Subcutaneous abdominal adipose tissue (tissue), 5 donors: ENCODE measurements around the gene WARS2.

Experiments used
- H3K27ac ChIP-seq: one replicate; pipeline ENCODE4 v1.7.0; 2013; ENCODE audit warnings: low read depth, mild to moderate bottlenecking, inconsistent platforms, low read length, moderate library complexity
- H3K27me3 ChIP-seq, 5 donors: one replicate each; pipeline ENCODE4 v1.7.0; 2013; ENCODE audit warnings: low read length in 5 of 5, inconsistent platforms in 1 of 5; ENCODE audit not compliant: control insufficient read depth in 5 of 5, insufficient read depth in 4 of 5
- H3K36me3 ChIP-seq, 5 donors: one replicate each; pipeline ENCODE4 v1.7.0; 2013; ENCODE audit warnings: low read length in 5 of 5; ENCODE audit not compliant: control insufficient read depth in 5 of 5, insufficient read depth in 5 of 5
- H3K4me1 ChIP-seq, 5 donors: one replicate each; pipeline ENCODE4 v1.7.0; 2013; ENCODE audit warnings: low read length in 5 of 5, mild to moderate bottlenecking in 3 of 5, moderate library complexity in 1 of 5; ENCODE audit not compliant: control insufficient read depth in 5 of 5, insufficient read depth in 5 of 5
- H3K4me3 ChIP-seq, 5 donors: one replicate each; pipeline ENCODE4 v1.7.0; 2013; ENCODE audit warnings: low read length in 5 of 5, low read depth in 1 of 5
- H3K9ac ChIP-seq, 5 donors: one replicate each; pipeline ENCODE4 v1.7.0; 2013; ENCODE audit warnings: low read length in 5 of 5, mild to moderate bottlenecking in 4 of 5, moderate library complexity in 3 of 5
- H3K9me3 ChIP-seq, 5 donors: one replicate each; pipeline ENCODE4 v1.7.0; 2013; ENCODE audit warnings: low read length in 5 of 5; ENCODE audit not compliant: control insufficient read depth in 5 of 5
- donor health status: healthy.
- donor health status: healthy.
- donor health status: healthy.
- donor health status: healthy.
- donor health status: healthy.

Gene WARS2

GRCh38 chr1:119048624-119049404 lies 91.6 kb downstream of the WARS2 start:
- Histone ChIP-seq H3K4me3 (no peak overlapping the region), H3K4me1 (peaks cover 0 to 13% (median 9%) of the 10 kb centered on the region in 5 donors), H3K27me3 (no peaks in the 10 kb centered on the region), H3K36me3 (peaks cover 0 to 13% (median 4%) of the 10 kb centered on the region in 5 donors), H3K9me3 (no peaks in the 10 kb centered on the region), H3K27ac (no peak overlapping the region), H3K9ac (no peak overlapping the region)

GRCh38 chr1:119046785-119047438 lies 93.5 kb downstream of the WARS2 start:
- Histone ChIP-seq H3K4me3 (peak overlapping the region in 1 of 5 donors; percentile 0), H3K27ac (peak overlapping the region; percentile 38), H3K9me3 (no peaks in the 10 kb centered on the region), H3K36me3 (peaks cover 4 to 14% (median 8%) of the 10 kb centered on the region in 5 donors), H3K27me3 (no peaks in the 10 kb centered on the region), H3K9ac (peak overlapping the region in 1 of 5 donors; percentile 22), H3K4me1 (peaks cover 0 to 13% (median 9%) of the 10 kb centered on the region in 5 donors)

- Histone ChIP-seq H3K27ac (peak overlapping the region; percentile 38), H3K27me3 (no peaks in the 10 kb centered on the region), H3K36me3 (peaks cover 4 to 17% (median 9%) of the 10 kb centered on the region in 5 donors), H3K9ac (no peak overlapping the region), H3K4me1 (peaks cover 0 to 13% (median 9%) of the 10 kb centered on the region in 5 donors), H3K4me3 (no peak overlapping the region), H3K9me3 (no peaks in the 10 kb centered on the region)
Measured at GRCh38 chr1:119046429-119046784, 94.0 kb downstream of the WARS2 start.

GRCh38 chr1:119045096-119045746 lies 95.2 kb downstream of the WARS2 start:
- Histone ChIP-seq H3K4me3 (no peak overlapping the region), H3K27ac (no peak overlapping the region)

GRCh38 chr1:119040906-119041305 lies 99.5 kb downstream of the WARS2 start:
- Histone ChIP-seq H3K27me3 (no peaks in the 10 kb centered on the region), H3K9ac (no peak overlapping the region), H3K4me3 (no peak overlapping the region), H3K36me3 (peaks cover 4 to 21% (median 9%) of the 10 kb centered on the region in 5 donors), H3K9me3 (no peaks in the 10 kb centered on the region), H3K4me1 (peaks cover 0 to 4% (median 0%) of the 10 kb centered on the region in 5 donors), H3K27ac (no peak overlapping the region)

More at GRCh38 chr1:119045096-119045746, 95.2 kb downstream of the WARS2 start:
- Histone ChIP-seq H3K9me3 (no peaks in the 10 kb centered on the region), H3K4me1 (peaks cover 0 to 14% (median 13%) of the 10 kb centered on the region in 5 donors), H3K36me3 (peaks cover 4 to 17% (median 9%) of the 10 kb centered on the region in 5 donors), H3K27me3 (no peaks in the 10 kb centered on the region), H3K9ac (no peak overlapping the region)

GRCh38 chr1:119040489-119040888 lies 100.0 kb downstream of the WARS2 start:
- H3K9ac ChIP-seq = no peak overlapping the region
- H3K9me3 ChIP-seq = no peaks in the 10 kb centered on the region
- H3K4me3 ChIP-seq = no peak overlapping the region
- peaks cover 0 to 4% (median 0%) of the 10 kb centered on the region in 5 donors for H3K4me1 ChIP-seq
- peaks cover 4 to 24% (median 9%) of the 10 kb centered on the region in 5 donors for H3K36me3 ChIP-seq
- H3K27ac ChIP-seq = no peak overlapping the region
- H3K27me3 ChIP-seq = no peaks in the 10 kb centered on the region

- Histone ChIP-seq H3K27ac (no peak overlapping the region), H3K4me1 (peaks cover 0 to 4% (median 0%) of the 10 kb centered on the region in 5 donors), H3K36me3 (peaks cover 2 to 15% (median 7%) of the 10 kb centered on the region in 5 donors), H3K4me3 (no peak overlapping the region), H3K27me3 (no peaks in the 10 kb centered on the region), H3K9me3 (no peaks in the 10 kb centered on the region), H3K9ac (no peak overlapping the region)
Measured at GRCh38 chr1:119038363-119038762, 102.1 kb downstream of the WARS2 start.

- H3K36me3 ChIP-seq = peaks cover 12 to 29% (median 19%) of the 10 kb centered on the region in 5 donors
- no peaks in the 10 kb centered on the region for H3K4me1 ChIP-seq
- H3K27ac ChIP-seq = no peak overlapping the region
- H3K9me3 ChIP-seq = no peaks in the 10 kb centered on the region
- no peak overlapping the region for H3K9ac ChIP-seq
- no peak overlapping the region for H3K4me3 ChIP-seq
- no peaks in the 10 kb centered on the region for H3K27me3 ChIP-seq
Measured at GRCh38 chr1:119034359-119034758, 106.1 kb downstream of the WARS2 start.

GRCh38 chr1:119032986-119033385 lies 107.5 kb downstream of the WARS2 start:
- H3K36me3 ChIP-seq = peaks cover 12 to 28% (median 19%) of the 10 kb centered on the region in 5 donors
- H3K27me3 ChIP-seq = no peaks in the 10 kb centered on the region
- H3K4me3 ChIP-seq = no peak overlapping the region
- no peak overlapping the region for H3K27ac ChIP-seq
- no peak overlapping the region for H3K9ac ChIP-seq
- H3K9me3 ChIP-seq = no peaks in the 10 kb centered on the region
- H3K4me1 ChIP-seq = no peaks in the 10 kb centered on the region

- Histone ChIP-seq H3K9ac (no peak overlapping the region), H3K9me3 (no peaks in the 10 kb centered on the region), H3K4me3 (no peak overlapping the region), H3K27me3 (no peaks in the 10 kb centered on the region), H3K27ac (no peak overlapping the region), H3K36me3 (peaks cover 6 to 16% (median 11%) of the 10 kb centered on the region in 5 donors), H3K4me1 (peaks cover 0 to 3% (median 0%) of the 10 kb centered on the region in 5 donors)
Measured at GRCh38 chr1:119027759-119028158, 112.7 kb downstream of the WARS2 start.
